Measurements from ENCODE around the gene SLC38A11.

DNA sequence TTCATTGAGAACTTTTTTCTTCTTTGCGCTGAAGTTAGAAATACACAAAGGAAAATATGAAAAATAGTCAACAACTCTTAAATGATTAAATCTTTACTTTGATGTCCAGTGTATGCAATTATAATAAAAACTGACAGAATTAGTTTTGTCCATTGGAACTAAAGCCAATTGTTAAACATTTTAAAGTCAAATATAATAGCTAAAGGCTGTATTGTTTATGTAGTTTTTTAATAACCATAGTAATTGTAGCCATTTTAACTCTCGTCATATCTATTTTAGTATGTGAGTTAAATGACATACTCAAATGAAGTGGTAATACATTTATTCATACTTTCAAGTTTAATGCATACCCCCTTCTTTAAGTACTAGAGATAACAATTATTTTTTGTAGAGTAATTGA, 109.0 kb downstream of the SLC38A11 start:
- TF ChIP-seq NR2F1 (conservative IDR thresholded peaks at IDR 0.05): no peak
- TF ChIP-seq POLR2A (IDR thresholded peaks at IDR 0.05; ENCODE audit: low read depth, low read length): no peak
- TF ChIP-seq POLR2AphosphoS2 (IDR thresholded peaks at IDR 0.05; ENCODE audit: low read depth, low read length): no peak
- TF ChIP-seq, protein P1, sequence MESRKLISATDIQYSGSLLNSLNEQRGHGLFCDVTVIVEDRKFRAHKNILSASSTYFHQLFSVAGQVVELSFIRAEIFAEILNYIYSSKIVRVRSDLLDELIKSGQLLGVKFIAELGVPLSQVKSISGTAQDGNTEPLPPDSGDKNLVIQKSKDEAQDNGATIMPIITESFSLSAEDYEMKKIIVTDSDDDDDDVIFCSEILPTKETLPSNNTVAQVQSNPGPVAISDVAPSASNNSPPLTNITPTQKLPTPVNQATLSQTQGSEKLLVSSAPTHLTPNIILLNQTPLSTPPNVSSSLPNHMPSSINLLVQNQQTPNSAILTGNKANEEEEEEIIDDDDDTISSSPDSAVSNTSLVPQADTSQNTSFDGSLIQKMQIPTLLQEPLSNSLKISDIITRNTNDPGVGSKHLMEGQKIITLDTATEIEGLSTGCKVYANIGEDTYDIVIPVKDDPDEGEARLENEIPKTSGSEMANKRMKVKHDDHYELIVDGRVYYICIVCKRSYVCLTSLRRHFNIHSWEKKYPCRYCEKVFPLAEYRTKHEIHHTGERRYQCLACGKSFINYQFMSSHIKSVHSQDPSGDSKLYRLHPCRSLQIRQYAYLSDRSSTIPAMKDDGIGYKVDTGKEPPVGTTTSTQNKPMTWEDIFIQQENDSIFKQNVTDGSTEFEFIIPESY (IDR thresholded peaks at IDR 0.05): no peak
- TF ChIP-seq IRF4 (IDR thresholded peaks at IDR 0.05; ENCODE audit: low read depth, low read length): no peak
- TF ChIP-seq, protein P2, sequence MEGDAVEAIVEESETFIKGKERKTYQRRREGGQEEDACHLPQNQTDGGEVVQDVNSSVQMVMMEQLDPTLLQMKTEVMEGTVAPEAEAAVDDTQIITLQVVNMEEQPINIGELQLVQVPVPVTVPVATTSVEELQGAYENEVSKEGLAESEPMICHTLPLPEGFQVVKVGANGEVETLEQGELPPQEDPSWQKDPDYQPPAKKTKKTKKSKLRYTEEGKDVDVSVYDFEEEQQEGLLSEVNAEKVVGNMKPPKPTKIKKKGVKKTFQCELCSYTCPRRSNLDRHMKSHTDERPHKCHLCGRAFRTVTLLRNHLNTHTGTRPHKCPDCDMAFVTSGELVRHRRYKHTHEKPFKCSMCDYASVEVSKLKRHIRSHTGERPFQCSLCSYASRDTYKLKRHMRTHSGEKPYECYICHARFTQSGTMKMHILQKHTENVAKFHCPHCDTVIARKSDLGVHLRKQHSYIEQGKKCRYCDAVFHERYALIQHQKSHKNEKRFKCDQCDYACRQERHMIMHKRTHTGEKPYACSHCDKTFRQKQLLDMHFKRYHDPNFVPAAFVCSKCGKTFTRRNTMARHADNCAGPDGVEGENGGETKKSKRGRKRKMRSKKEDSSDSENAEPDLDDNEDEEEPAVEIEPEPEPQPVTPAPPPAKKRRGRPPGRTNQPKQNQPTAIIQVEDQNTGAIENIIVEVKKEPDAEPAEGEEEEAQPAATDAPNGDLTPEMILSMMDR (IDR thresholded peaks at IDR 0.05 in 2 of 3, conservative IDR thresholded peaks at IDR 0.05 in 1 of 3; ENCODE audit: control insufficient read depth in 2 of 3, extremely low read depth in 1 of 3, insufficient read depth in 1 of 3, low read depth in 3 of 3, low read length in 3 of 3): no peak
- no peak for TF ChIP-seq BCL11A (IDR thresholded peaks at IDR 0.05; ENCODE audit: low read depth, low read length)
- no peak for TF ChIP-seq RFX5 (IDR thresholded peaks at IDR 0.05; ENCODE audit: low read depth, low read length)
- no peak for TF ChIP-seq NFIC (IDR thresholded peaks at IDR 0.05; ENCODE audit: low read depth, low read length)
- TF ChIP-seq, protein P3, sequence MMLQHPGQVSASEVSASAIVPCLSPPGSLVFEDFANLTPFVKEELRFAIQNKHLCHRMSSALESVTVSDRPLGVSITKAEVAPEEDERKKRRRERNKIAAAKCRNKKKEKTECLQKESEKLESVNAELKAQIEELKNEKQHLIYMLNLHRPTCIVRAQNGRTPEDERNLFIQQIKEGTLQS (IDR thresholded peaks at IDR 0.05; ENCODE audit: borderline replicate concordance, extremely low read depth, low read depth, low read length): no peak
